ENCODE measurements around the gene NGB. TPM values are rescaled to one million over a fixed set of nuclear protein-coding genes. Genes with fewer than 3 reads are reported as not detected.

Gene NGB
- total RNA-seq, 4 donors from 2014 or later = 0.64 to 1.4 TPM; not detected in 2

GRCh38 chr14:77318006-77318553 is 47.1 kb upstream of the NGB start:
- intact Hi-C loops (cut with DNase I; ENCODE audit: low total_unique reads) (loop anchor here (5.0 kb wide), 1 partner anchor 166 kb away; no protein-coding TSS in a partner anchor), in situ Hi-C loops (cut with MboI; ENCODE audit: low pct_ligation_motif_present in 1 of 4, low pct_unique_long_range_greater_than_20kb in 1 of 4, low sequenced_read_pairs in 3 of 4) (loop anchor here in 2 of 4 donors (10.0 to 25.0 kb wide), 4 partner anchors 173 to 431 kb away; partner anchors contain the start of gene ZDHHC22 (in 2 of the 2))
- Histone ChIP-seq H3K4me1 (peaks cover 11 to 53% (median 37%) of the 10 kb centered on the region in 4 donors), H3K27me3 (no peaks in the 10 kb centered on the region), H3K9me3 (no peaks in the 10 kb centered on the region), H3K36me3 (no peaks in the 10 kb centered on the region), H3K27ac (no peak overlapping the region), H3K4me3 (no peak overlapping the region)
- TF ChIP-seq EP300 (IDR thresholded peaks at IDR 0.05; ENCODE audit: low read depth) (no peak), POLR2AphosphoS5 (IDR thresholded peaks at IDR 0.05) (no peak), POLR2A (IDR thresholded peaks at IDR 0.05) (no peak), CTCF (IDR thresholded peaks at IDR 0.05) (no peak)
- no peak for DNase-seq
- WGBS, 2 donors (ENCODE audit: low coverage in 1 of 2) = 78 to 100% methylated on average over 1 to 5 of the region's 5 CpGs

- 41% methylated on average over 5 of the region's 5 CpGs; no CpG with 5 or more reads in 1 of the 2 donors for WGBS, 2 donors (ENCODE audit: low coverage in 1 of 2)
- H3K4me3 ChIP-seq = no peak overlapping the region
- H3K27me3 ChIP-seq = no peaks in the 10 kb centered on the region
- peak; percentile 25 for DNase-seq
- H3K4me1 ChIP-seq = peaks cover 11 to 52% (median 30%) of the 10 kb centered on the region in 4 donors
- peak overlapping the region in 1 of 4 donors; percentile 10 for H3K27ac ChIP-seq
- TF ChIP-seq EP300 (IDR thresholded peaks at IDR 0.05; ENCODE audit: low read depth) (no peak), POLR2AphosphoS5 (IDR thresholded peaks at IDR 0.05) (no peak), POLR2A (IDR thresholded peaks at IDR 0.05) (no peak), CTCF (IDR thresholded peaks at IDR 0.05) (no peak)
- intact Hi-C loops (cut with DNase I; ENCODE audit: low total_unique reads) (loop anchor here (5.0 kb wide), 1 partner anchor 165 kb away; no protein-coding TSS in a partner anchor), in situ Hi-C loops (cut with MboI; ENCODE audit: low pct_ligation_motif_present in 1 of 4, low pct_unique_long_range_greater_than_20kb in 1 of 4, low sequenced_read_pairs in 3 of 4) (loop anchor here in 2 of 4 donors (10.0 to 25.0 kb wide), 4 partner anchors 172 to 430 kb away; partner anchors contain the start of gene ZDHHC22 (in 2 of the 2))
- no peaks in the 10 kb centered on the region for H3K36me3 ChIP-seq
- H3K9me3 ChIP-seq = no peaks in the 10 kb centered on the region
Observed at GRCh38 chr14:77316872-77317301, 45.9 kb upstream of the NGB start.

- no peaks in the 10 kb centered on the region for H3K36me3 ChIP-seq
- in situ Hi-C loops (cut with MboI; ENCODE audit: low pct_ligation_motif_present in 1 of 4, low pct_unique_long_range_greater_than_20kb in 1 of 4, low sequenced_read_pairs in 3 of 4) = loop anchor here in 2 of 4 donors (10.0 to 25.0 kb wide), 4 partner anchors 171 to 429 kb away; partner anchors contain the start of gene ZDHHC22 (in 2 of the 2)
- no peak overlapping the region for H3K4me3 ChIP-seq
- peak overlapping the region in 1 of 4 donors; percentile 59 for H3K27ac ChIP-seq
- no peak for DNase-seq
- H3K4me1 ChIP-seq = peaks cover 11 to 50% (median 30%) of the 10 kb centered on the region in 4 donors
- no peaks in the 10 kb centered on the region for H3K9me3 ChIP-seq
- intact Hi-C loops (cut with DNase I; ENCODE audit: low total_unique reads) = loop anchor here (5.0 kb wide), 1 partner anchor 164 kb away; no protein-coding TSS in a partner anchor
- TF ChIP-seq POLR2A (IDR thresholded peaks at IDR 0.05) (no peak), CTCF (IDR thresholded peaks at IDR 0.05) (peak in 1 of 5 experiments; percentile 5)
- whole genome bisulfite sequencing, 2 donors (ENCODE audit: low coverage in 1 of 2) = 30% methylated on average over 1 of the region's 1 CpG; no CpG with 5 or more reads in 1 of the 2 donors
- H3K27me3 ChIP-seq = no peaks in the 10 kb centered on the region
Observed at GRCh38 chr14:77316195-77316505, 45.1 kb upstream of the NGB start.

GRCh38 chr14:77314539-77315457 is 43.8 kb upstream of the NGB start:
- intact Hi-C loops (cut with DNase I; ENCODE audit: low total_unique reads) = loop anchor here (5.0 kb wide), 1 partner anchor 162 kb away; no protein-coding TSS in a partner anchor

More at GRCh38 chr14:77314539-77315457, 43.8 kb upstream of the NGB start:
- TF ChIP-seq POLR2A (IDR thresholded peaks at IDR 0.05) (no peak), EP300 (IDR thresholded peaks at IDR 0.05; ENCODE audit: low read depth) (no peak)
- H3K27ac ChIP-seq = peak overlapping the region; percentile 59 to 76 (median 70)
- no peaks in the 10 kb centered on the region for H3K36me3 ChIP-seq
- H3K27me3 ChIP-seq = no peaks in the 10 kb centered on the region
- no peak for DNase-seq
- in situ Hi-C loops (cut with MboI; ENCODE audit: low pct_ligation_motif_present in 1 of 4, low pct_unique_long_range_greater_than_20kb in 1 of 4, low sequenced_read_pairs in 3 of 4) = loop anchor here in 2 of 4 donors (10.0 to 25.0 kb wide), 4 partner anchors 170 to 427 kb away; partner anchors contain the start of gene ZDHHC22 (in 2 of the 2)
- H3K4me1 ChIP-seq = peaks cover 9 to 48% (median 27%) of the 10 kb centered on the region in 4 donors
- WGBS, 2 donors (ENCODE audit: low coverage in 1 of 2) = 52 to 71% methylated on average over 2 to 10 of the region's 10 CpGs
- H3K4me3 ChIP-seq = no peak overlapping the region
- H3K9me3 ChIP-seq = no peaks in the 10 kb centered on the region

Data from transverse colon (tissue), 4 donors.